K562 (cell line): ENCODE measurements around the gene DNAJC25. TPM values are rescaled to one million over a fixed set of nuclear protein-coding genes. Genes with fewer than 3 reads are reported as not detected.

ENCODE experiments used
- COPS2 ChIP-seq: fragments of 450-650 bp; conservative IDR thresholded peaks from 2 replicates; pipeline ENCODE4 v1.6.1; 2016; ENCODE audit warnings: mild to moderate bottlenecking, moderate library complexity
- CUX1 ChIP-seq: fragments of 200-800 bp; sonication (Bioruptor generic); IDR thresholded peaks from 2 replicates; pipeline ENCODE4 v1.6.1; 2016; ENCODE audit warnings: missing genetic modification characterization, missing compliant biosample characterization
- GTF2B ChIP-seq: IDR thresholded peaks from 2 replicates; pipeline ENCODE4 v1.6.1; 2011; ENCODE audit not compliant: insufficient read length; ENCODE audit errors: extremely low read depth
- HDAC1 ChIP-seq, 2 experiments: fragments of 450-650 bp; IDR thresholded peaks; 2 replicates each; pipeline ENCODE4 v1.6.1; 2016 to 2017; ENCODE audit warnings: inconsistent platforms in 1 of 2, mild to moderate bottlenecking in 1 of 2, moderate library complexity in 1 of 2
- JUN ChIP-seq, 2 experiments: sonication (generic) in 1 of 2; formaldehyde crosslinking in 1 of 2; IDR thresholded peaks; 2 replicates each; pipeline versions ENCODE4 v1.6.1 to v1.8.0; 2012 to 2022; ENCODE audit warnings: borderline replicate concordance in 2 of 2, mild to moderate bottlenecking in 2 of 2, improper control_type of control experiment in 1 of 2, low read depth in 1 of 2, low read length in 1 of 2, missing genetic modification reagents in 1 of 2
- MECOM ChIP-seq: fragments of 250-450 bp; sonication (Bioruptor Pico); IDR thresholded peaks from 2 replicates; pipeline ENCODE4 v1.8.0; 2022; ENCODE audit warnings: inconsistent platforms
- MTA3 ChIP-seq: fragments of 450-650 bp; formaldehyde crosslinking; IDR thresholded peaks from 2 replicates; pipeline ENCODE4 v1.6.1; 2017; ENCODE audit warnings: mild to moderate bottlenecking, borderline replicate concordance
- SETDB1 ChIP-seq: IDR thresholded peaks from one replicate; pipeline ENCODE4 v1.6.1; 2012; ENCODE audit warnings: low read length, control low read depth, inconsistent platforms
- STAT5A ChIP-seq: IDR thresholded peaks from 2 replicates; pipeline ENCODE4 v1.6.1; 2012; ENCODE audit warnings: low read length, inconsistent platforms, borderline replicate concordance
- TEAD1 ChIP-seq, 2 experiments: fragments of 450-650 bp in 1 of 2; sonication (generic) in 1 of 2; formaldehyde crosslinking; IDR thresholded peaks; 2 replicates each; pipeline versions ENCODE4 v1.4.0 to v1.8.0; 2020 to 2022; ENCODE audit warnings: mild to moderate bottlenecking in 2 of 2, missing genetic modification reagents in 1 of 2
- YBX1 ChIP-seq: fragments of 450-650 bp; IDR thresholded peaks from 2 replicates; pipeline ENCODE4 v1.7.1; 2016; ENCODE audit warnings: mild to moderate bottlenecking
- ZBTB1 ChIP-seq: sonication (generic); formaldehyde crosslinking; IDR thresholded peaks from 2 replicates; pipeline ENCODE4 v1.8.1; 2023; ENCODE audit warnings: missing genetic modification reagents, low read depth, mild to moderate bottlenecking, borderline replicate concordance
- polyA plus RNA-seq, 8 experiments: library from polyadenylated mRNA; depleted of rRNA in 4 of 8; stranded (reverse) in 5 of 8; unstranded in 3 of 8; fragments of >200 nt; fragmentation: Nextera tagmentation in 2 of 8; fragmentation: Illumina TruSeq in 1 of 8; extraction: Ambion mirVana in 2 of 8; extraction: Trizol in 1 of 8; gene quantifications; 2 replicates each; pipeline versions ENCODE4 v1.2.1 to v1.2.3, GENCODE V29; 2011 to 2014; ENCODE audit warnings: inconsistent platforms in 1 of 8, missing spikeins in 1 of 8
- total RNA-seq, 7 experiments: library from RNA; depleted of rRNA in 6 of 7; stranded (reverse); fragments of >200 nt in 6 of 7; fragmentation: Illumina TruSeq in 2 of 7; extraction: Trizol in 2 of 7; gene quantifications; 2 replicates each; pipeline versions ENCODE4 v1.2.1 to v1.2.3, GENCODE V29; 2011 to 2021; ENCODE audit warnings: low replicate concordance in 1 of 7
- TF ChIP-seq, protein P1 (sequence below): fragments of 250-450 bp; sonication (Bioruptor Pico); IDR thresholded peaks from 2 replicates; pipeline ENCODE4 v1.6.1; 2021; ENCODE audit warnings: mild to moderate bottlenecking
- TF ChIP-seq, protein P2 (sequence below), 2 experiments: fragments of 450-650 bp in 1 of 2; IDR thresholded peaks; 2 replicates each; pipeline ENCODE4 v1.6.1; 2011 to 2017; ENCODE audit warnings: low read depth in 2 of 2, antibody characterized with exemption in 1 of 2, borderline replicate concordance in 1 of 2, low read length in 1 of 2, mild to moderate bottlenecking in 1 of 2, mixed read lengths in 1 of 2; ENCODE audit not compliant: control insufficient read depth in 1 of 2

Gene DNAJC25
- total and polyA plus RNA-seq, 9 of the 15 experiments (the other 6 are each of a cell fraction or from before 2014, with no cell fraction given) = 3.7 to 11.2 (median 7.1) TPM

DNA sequence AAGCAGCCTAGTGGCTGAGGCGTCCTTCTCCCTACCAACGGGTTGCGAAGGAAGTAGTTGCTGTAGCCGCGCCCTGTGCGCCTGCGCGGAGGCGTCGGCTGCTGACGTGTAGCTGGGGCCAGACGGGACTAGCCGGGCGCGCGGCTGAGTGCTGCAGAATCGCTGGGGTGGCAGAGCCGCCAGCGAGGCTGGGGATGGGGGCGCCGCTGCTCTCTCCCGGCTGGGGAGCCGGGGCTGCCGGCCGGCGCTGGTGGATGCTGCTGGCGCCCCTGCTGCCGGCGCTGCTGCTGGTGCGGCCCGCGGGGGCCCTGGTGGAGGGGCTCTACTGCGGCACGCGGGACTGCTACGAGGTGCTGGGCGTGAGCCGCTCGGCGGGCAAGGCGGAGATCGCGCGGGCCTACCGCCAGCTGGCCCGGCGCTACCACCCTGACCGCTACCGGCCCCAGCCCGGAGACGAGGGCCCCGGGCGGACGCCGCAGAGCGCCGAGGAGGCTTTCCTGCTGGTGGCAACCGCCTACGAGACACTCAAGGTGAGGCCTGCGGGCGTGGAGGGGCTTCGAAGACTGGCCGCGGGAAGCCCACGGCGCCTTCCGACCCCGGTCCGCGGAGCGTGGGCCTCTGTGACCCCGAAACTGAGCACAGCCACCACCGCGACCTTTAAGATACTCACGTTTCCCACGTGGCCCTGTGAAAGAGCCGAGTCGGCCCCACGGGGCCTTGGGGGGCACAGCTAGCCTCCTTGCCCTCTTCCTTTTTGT, at the start of gene DNAJC25 (continued):
- TF ChIP-seq GTF2B (no peak), HDAC1 (IDR thresholded peaks at IDR 0.05) (no peak), STAT5A (no peak; the same call in 1 of the 2 replicates), MTA3 (peak; percentile 76; the same call in 1 of the 2 replicates), SETDB1 (peak; percentile 91), TEAD1 (CRISPR knock-in tag; IDR thresholded peaks at IDR 0.05) (peak in 1 of 2 experiments; percentile 74; a peak in 1 of 4 replicates), ZBTB1 (CRISPR knock-in tag) (0 out of 2 replicates have a peak, but pooled peaks have one; percentile 46), MECOM (CRISPR knock-in tag) (no peak), COPS2 (no peak), JUN (IDR thresholded peaks at IDR 0.05; ENCODE audit: borderline replicate concordance, low read depth, low read length) (no peak), JUN (CRISPR knock-in tag; IDR thresholded peaks at IDR 0.05; ENCODE audit: borderline replicate concordance) (peak; percentile 40; the same call in 1 of the 2 replicates), YBX1 (no peak), CUX1 (no peak)
- TF ChIP-seq, protein P1, sequence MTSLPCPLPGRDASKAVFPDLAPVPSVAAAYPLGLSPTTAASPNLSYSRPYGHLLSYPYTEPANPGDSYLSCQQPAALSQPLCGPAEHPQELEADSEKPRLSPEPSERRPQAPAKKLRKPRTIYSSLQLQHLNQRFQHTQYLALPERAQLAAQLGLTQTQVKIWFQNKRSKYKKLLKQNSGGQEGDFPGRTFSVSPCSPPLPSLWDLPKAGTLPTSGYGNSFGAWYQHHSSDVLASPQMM (CRISPR knock-in tag) = no peak
- TF ChIP-seq, protein P2, sequence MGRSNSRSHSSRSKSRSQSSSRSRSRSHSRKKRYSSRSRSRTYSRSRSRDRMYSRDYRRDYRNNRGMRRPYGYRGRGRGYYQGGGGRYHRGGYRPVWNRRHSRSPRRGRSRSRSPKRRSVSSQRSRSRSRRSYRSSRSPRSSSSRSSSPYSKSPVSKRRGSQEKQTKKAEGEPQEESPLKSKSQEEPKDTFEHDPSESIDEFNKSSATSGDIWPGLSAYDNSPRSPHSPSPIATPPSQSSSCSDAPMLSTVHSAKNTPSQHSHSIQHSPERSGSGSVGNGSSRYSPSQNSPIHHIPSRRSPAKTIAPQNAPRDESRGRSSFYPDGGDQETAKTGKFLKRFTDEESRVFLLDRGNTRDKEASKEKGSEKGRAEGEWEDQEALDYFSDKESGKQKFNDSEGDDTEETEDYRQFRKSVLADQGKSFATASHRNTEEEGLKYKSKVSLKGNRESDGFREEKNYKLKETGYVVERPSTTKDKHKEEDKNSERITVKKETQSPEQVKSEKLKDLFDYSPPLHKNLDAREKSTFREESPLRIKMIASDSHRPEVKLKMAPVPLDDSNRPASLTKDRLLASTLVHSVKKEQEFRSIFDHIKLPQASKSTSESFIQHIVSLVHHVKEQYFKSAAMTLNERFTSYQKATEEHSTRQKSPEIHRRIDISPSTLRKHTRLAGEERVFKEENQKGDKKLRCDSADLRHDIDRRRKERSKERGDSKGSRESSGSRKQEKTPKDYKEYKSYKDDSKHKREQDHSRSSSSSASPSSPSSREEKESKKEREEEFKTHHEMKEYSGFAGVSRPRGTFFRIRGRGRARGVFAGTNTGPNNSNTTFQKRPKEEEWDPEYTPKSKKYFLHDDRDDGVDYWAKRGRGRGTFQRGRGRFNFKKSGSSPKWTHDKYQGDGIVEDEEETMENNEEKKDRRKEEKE (IDR thresholded peaks at IDR 0.05; ENCODE audit: borderline replicate concordance in 1 of 2, control insufficient read depth in 1 of 2, low read depth in 2 of 2, low read length in 1 of 2) = no peak; a peak in 1 of 4 replicates
